Measurements from ENCODE around the gene ANKH.

ANKH gene

GRCh38 chr5:14766584-14766983, 105.0 kb downstream of the ANKH start:
- DNase-seq (ENCODE audit: low read depth in 1 of 2, low spot score in 1 of 2), result no peak

DNA sequence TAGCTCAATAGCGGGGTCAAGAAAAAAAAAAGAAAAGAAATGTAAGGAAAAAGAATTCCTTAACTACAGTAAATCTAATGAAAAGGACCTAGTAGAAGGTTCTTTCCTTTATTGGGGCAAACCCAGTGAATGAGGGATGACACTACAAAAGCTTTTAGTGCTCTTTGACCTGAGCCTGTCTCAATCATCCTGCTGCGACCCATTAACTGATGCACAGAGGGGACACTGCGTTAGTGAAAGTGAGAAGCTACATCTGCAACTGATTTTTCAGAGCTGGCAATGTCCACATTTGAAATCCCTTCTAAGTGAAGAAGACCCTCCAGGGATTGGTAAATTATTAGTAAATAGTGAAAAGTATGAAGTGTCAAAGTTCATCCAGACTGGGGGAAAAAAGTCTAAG, 106.0 kb downstream of the ANKH start:
- no peak for DNase-seq (ENCODE audit: low read depth in 1 of 2, low spot score in 1 of 2)

DNA sequence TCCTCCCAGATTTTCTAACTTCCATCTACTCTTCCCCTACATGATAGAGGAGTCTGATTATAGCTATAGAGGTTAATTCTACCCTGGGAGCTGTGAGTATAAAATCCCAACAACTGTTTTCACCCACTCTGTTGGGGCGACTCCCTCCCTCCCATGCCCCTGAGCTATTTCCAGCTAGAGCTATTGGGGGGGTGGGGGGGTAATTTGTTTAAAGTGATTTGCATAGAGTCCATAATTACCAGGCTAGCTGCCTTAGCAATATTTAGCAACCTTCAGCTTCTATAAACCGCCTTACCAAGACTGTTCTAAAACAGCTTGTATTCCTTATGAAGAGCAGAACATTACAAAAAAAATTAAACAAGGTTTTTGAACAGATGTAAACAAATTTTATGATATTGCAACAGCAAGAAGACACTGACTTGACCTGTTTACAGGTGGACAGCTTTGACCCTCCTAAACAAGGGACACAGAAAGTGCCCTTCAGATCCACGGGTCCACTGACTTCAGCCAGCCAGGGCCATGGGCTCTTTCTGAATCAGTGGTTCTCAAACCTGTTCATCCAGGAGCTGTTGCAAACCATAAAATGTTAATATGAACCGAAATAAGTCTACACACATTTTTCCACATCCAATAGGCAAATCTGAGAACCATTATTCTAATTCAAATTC, 108.9 kb downstream of the ANKH start:
- no peak for DNase-seq (ENCODE audit: low read depth in 1 of 2, low spot score in 1 of 2)

DNA sequence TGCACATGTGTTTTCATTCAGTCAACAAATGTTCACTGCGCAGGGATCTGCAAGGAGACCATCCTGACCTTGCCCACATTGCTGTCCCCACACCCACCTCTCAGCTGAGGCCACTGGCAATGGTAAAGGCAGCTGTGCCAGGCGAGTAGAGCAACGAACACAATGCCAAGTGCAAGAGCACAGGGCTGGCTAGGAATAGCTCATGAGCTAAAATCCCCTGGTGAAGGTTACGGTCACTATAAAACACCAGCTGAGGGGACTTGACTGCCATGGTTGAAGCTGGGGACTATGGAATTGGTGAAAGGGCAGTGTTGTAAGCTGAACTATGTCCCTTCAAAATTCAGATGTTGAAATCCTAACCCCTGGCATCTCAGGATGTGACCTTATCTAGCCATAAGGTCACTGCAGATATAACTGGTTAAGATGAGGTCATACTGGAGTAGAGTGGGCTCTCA, 111.0 kb downstream of the ANKH start:
- no peak for DNase-seq (ENCODE audit: low read depth in 1 of 2, low spot score in 1 of 2)

DNA sequence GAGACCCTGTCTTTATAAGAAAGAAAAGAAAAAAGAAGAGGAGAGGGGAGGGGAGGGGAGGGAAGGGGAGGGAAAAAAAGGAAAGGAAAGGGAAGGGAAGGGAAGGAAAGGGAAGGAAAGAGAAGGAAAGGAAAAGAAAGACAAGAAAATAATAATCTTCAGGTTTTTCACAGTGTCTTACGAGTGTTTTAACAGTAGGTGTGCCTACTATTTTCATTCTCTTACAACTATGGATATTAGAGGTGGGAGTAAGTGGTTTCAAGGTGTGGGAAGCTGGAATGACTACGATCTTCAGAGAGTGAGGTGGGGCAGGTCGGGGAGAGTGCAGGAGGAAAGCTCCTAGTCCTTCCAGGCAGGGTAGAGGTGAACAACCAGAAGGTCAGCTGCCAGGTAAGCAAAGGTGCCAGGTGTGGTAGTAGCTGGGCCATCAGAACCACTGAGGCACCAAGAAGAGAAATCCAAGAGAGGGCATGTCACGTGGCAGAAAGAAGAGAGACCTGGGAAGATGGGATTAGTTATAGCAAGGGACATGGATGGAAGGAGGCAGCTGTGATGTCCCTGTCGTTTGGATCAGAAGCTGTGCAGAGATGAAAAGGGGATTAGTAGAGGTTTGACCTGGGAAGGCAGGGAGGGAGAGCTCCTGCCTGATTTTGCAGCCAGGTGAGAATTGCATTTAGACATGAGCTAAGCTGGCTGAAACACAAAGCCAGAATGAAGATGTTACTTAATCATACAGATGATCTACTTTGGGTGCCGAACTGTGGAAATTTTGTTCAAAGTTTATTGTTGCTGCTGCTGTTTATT, 111.6 kb downstream of the ANKH start:
- no peak for DNase-seq (ENCODE audit: low read depth in 1 of 2, low spot score in 1 of 2)

DNA sequence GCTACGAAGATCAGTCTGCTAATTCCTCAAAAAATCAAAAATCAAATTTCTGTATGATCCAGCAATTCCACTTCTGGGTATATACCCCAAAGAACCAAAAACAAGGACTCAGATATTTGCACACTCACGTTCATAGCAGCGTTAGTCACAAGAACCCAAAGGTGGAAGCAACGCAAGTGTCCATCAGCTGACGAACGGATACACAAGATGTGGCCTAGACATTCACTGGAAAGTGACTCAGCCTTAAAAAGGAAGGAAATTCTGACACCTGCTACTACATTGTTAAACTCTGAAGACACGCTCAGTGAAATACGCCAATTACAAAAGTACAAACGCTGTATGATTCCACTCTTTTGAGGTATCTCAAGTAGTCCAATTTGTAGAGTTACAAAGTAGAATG, 113.7 kb downstream of the ANKH start:
- no peak for DNase-seq (ENCODE audit: low read depth in 1 of 2, low spot score in 1 of 2)

DNA sequence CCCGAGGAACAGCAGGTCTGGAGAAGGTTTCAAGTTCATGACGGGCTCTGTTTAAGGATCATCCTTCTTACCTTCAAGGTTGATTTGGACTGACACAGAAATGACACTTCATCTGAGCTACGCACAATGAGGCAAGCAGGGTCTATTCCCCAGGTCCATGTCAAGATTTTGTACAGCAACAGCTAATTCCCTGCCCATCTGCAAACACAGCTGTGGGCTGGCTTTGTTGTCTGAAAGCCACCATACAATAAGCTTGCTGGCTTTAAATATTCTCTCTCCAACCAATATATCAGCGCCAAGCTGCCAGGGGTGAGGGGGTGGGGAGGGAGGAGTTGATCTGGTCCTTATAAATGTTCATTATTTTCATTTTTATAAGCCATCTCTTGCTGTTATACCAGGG, 115.1 kb downstream of the ANKH start:
- DNase-seq (ENCODE audit: low read depth in 1 of 2, low spot score in 1 of 2), result no peak

GRCh38 chr5:14753947-14754346, 117.6 kb downstream of the ANKH start:
- DNase-seq (ENCODE audit: low read depth in 1 of 2, low spot score in 1 of 2), result no peak

GRCh38 chr5:14753292-14753691, 118.3 kb downstream of the ANKH start:
- no peak for DNase-seq (ENCODE audit: low read depth in 1 of 2, low spot score in 1 of 2)

DNA sequence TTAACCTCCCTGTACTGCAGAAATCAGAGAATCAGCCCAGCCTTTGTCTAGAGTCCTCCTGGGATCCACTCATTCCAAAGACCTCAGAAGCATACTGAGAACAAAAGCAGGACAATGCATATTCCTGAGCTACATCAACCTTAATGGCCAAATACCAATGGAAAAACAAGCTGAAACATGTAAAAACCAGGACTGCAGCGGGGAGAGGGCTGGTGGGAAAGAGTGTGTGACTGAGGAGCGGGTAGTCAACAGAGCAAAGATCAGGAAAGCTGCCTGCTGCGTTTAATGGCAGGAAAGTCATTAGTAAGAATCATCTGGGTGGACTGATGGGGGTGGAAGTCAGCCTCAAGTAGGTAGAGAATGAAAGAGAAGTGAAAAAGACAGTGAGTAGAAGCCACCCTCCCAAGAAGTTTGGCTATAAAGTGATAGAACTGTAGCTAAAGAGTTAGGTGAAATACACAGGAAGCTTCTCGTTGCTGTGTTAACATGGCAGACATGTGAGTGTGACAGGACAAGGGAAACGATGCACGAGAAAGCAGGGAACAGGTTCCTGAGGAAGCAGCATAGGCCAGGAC, 119.0 kb downstream of the ANKH start:
- DNase-seq (ENCODE audit: low read depth in 1 of 2, low spot score in 1 of 2), result no peak

DNA sequence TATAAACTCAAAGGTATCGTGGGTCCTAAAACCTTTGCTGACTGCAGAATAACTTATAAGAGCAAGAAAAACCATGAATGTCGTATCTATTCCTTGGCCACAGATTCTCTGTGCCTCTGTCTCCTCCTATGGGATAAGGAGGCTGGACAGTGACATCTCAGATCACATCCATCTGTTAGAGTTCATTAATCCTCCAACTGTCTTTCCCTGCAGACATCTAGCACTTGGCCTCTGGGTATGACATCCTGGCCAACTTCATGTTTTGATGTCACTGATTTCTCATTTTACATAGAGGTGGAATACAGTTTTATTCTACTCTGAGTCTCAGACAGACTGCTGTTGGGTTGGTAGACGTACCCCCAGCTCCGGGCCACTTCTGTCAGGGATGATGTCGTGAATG, 120.9 kb downstream of the ANKH start:
- DNase-seq (ENCODE audit: low read depth in 1 of 2, low spot score in 1 of 2), result no peak

- DNase-seq (ENCODE audit: low read depth in 1 of 2, low spot score in 1 of 2), result no peak
These were observed 121.9 kb downstream of the ANKH start for GRCh38 chr5:14749579-14750101.

DNA sequence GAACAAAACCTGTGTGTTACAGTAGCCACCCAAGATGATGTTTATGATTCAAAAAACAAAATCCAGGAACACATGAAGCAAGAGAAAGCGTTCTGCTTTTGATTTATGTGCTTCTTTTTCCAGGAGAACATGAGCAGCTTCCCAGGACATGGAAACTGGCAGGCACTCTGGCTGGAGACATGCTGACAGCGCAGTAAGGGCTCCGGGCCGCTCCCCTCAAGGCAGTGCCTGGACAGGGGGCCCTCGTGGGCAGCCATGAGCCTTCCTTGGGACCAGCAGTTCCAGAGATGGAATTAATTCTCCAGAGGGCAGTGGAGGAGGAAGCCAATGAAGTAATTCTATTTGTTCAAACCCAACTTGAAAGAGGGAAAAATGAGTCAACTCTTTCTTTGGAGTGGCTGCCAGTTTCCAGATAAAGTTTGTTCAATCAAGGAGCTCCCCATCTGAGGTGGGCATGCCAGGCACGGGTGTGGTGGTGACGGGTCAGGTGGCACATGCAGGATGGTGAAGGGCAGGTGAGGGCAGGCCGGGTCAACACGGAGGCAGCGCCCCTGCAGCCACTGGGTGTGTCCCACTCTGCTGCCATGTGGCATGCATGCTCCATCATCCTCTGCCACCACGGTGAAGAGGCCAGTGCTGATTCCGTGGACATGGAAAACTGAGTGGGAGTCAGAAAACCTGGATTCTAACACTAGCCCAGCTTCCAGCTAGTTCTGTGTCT, 123.2 kb downstream of the ANKH start:
- no peak for DNase-seq (ENCODE audit: low read depth in 1 of 2, low spot score in 1 of 2)

DNA sequence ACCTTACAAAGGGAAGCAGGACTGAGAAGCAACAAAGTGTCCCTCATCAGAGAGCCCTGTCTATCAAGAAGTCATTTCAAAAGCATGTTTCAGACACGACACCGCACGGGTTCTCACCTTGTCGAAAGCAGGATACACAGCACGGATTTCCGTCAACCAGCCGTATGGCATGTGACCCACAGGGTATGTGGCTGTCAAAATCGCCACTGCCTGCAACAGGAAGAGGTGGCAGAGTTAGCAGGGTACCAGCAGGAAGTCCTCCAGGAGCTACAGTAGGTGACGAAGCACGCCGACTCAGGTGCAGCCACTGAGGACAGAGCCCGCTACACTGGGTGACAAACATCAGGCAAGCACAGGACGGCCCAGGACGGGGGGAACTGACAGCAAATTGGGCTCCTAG, 125.8 kb downstream of the ANKH start:
- DNase-seq (ENCODE audit: low read depth in 1 of 2, low spot score in 1 of 2), result no peak

DNA sequence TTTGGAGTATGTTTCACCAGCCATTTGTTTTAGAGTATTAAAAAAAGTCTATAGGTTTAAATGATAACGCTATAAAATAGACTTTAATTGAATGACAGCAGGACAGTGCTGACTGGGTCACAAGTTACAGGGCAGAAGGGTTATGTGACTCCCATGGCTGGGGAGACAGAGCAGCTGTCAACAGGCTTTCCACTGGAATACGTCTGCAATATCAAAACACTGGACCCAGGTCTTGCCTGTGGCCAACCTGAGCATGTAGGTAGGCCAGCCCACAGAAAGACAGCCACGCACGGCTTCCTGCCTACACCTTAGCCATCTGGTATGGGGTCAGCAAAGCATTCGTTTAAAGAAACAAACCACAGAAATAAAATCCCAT, 126.4 kb downstream of the ANKH start:
- no peak for DNase-seq (ENCODE audit: low read depth in 1 of 2, low spot score in 1 of 2)

GRCh38 chr5:14744296-14745187, 127.0 kb downstream of the ANKH start:
- DNase-seq (ENCODE audit: low read depth in 1 of 2, low spot score in 1 of 2), result no peak

- no peak for DNase-seq (ENCODE audit: low read depth in 1 of 2, low spot score in 1 of 2)
These were observed 127.8 kb downstream of the ANKH start for GRCh38 chr5:14743601-14744295.

- DNase-seq (ENCODE audit: low read depth in 1 of 2, low spot score in 1 of 2), result no peak
These were observed 129.1 kb downstream of the ANKH start for GRCh38 chr5:14742498-14742897.

GRCh38 chr5:14741801-14742440, 129.7 kb downstream of the ANKH start:
- no peak for DNase-seq (ENCODE audit: low read depth in 1 of 2, low spot score in 1 of 2)
